Stomach smooth muscle (tissue), 2 donors: ENCODE measurements around the gene C22orf31.
"Not testable (repeated sequence)": the region's sequence is repeated elsewhere in the genome, so short reads cannot be mapped to it uniquely, and the experiment has no call there.

Experiments
- H3K27ac ChIP-seq: one replicate; pipeline ENCODE4 v1.7.0; 2013; ENCODE audit warnings: mild to moderate bottlenecking, low read length, inconsistent platforms
- H3K27me3 ChIP-seq, 2 donors: one replicate each; pipeline ENCODE4 v1.7.0; 2013; ENCODE audit warnings: low read length in 2 of 2; ENCODE audit not compliant: insufficient read depth in 2 of 2, control insufficient read depth in 1 of 2
- H3K36me3 ChIP-seq, 2 donors: one replicate each; pipeline ENCODE4 v1.7.0; 2013; ENCODE audit warnings: low read length in 2 of 2; ENCODE audit not compliant: control insufficient read depth in 2 of 2, insufficient read depth in 2 of 2
- H3K4me1 ChIP-seq: one replicate; pipeline ENCODE4 v1.7.0; 2013; ENCODE audit warnings: low read length; ENCODE audit not compliant: control insufficient read depth, insufficient read depth
- H3K4me3 ChIP-seq, 2 donors: one replicate each; pipeline ENCODE4 v1.7.0; 2013; ENCODE audit warnings: low read length in 2 of 2
- H3K9ac ChIP-seq, 2 donors: one replicate each; pipeline ENCODE4 v1.7.0; 2013; ENCODE audit warnings: low read length in 2 of 2, mild to moderate bottlenecking in 1 of 2
- H3K9me3 ChIP-seq, 2 donors: one replicate each; pipeline ENCODE4 v1.7.0; 2013; ENCODE audit warnings: low read length in 2 of 2; ENCODE audit not compliant: control insufficient read depth in 2 of 2
- donor health status: healthy.
- donor health status: Pancreatic carcinoma.

The C22orf31 gene

DNA sequence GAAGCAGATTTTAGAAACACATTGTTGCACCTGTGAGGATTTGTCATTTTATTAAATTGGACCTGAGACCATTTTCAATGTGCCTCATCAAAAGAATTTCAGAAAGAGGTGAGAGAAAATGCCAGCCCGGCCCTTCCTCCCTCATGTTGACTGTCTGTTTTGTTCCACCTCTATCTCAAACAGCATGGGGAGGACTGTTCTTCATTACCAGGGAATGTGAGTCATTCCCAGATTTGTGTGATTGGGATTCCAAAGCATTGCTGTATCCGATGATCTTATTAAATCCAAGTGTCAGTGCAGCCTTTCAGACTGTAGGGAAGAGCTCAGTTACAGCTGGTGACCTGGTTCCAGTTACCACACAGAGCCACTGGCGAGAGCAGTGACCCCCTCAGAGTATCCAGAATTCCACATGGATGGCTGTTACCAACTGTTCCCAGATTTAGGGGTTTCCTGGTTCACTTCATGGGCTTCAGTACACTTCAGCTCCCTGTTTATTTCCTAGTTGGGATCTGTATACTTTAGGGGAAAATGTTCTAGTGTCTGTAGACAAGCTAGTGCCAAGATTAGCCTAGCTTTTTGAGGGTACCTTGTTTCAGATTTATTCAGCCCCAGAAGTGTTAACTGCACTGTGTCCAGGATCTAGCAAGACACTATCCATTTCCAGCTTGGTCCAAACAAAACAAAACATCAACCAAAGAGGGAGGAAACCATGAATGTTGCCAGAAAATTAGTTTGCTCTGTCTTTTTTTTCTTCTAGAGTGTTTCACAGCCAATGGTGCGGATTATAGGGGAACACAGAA is 32.1 kb upstream of the C22orf31 start:
- Histone ChIP-seq H3K4me1 (no peaks in the 10 kb centered on the region), H3K27ac (peak overlapping the region; percentile 37), H3K27me3 (no peaks in the 10 kb centered on the region), H3K36me3 (peaks cover 0 to 2% of the 10 kb centered on the region in 2 donors), H3K9ac (no peak overlapping the region), H3K4me3 (peak overlapping the region in 1 of 2 donors; percentile 3), H3K9me3 (no peaks in the 10 kb centered on the region)

DNA sequence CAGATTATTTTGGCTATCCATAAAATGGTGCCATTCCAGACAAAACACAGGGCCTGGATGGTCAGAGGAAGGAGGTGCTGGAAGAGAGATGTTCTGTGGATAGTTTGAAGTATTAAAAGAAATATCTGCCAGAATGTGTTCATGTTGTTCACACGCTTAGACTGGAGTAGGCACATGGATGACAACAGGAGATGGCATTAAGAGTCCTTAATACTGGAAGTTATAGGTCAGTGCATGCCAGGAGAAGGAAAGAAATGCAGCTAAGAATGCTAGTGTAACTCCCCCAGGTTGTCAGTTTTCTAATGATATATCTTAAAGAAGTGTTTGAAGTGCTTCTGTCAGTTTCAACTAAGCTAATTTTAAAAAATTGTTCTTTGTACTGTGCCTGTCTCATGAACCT is 31.4 kb upstream of the C22orf31 start:
- no peaks in the 10 kb centered on the region for H3K27me3 ChIP-seq
- H3K36me3 ChIP-seq, result peaks cover 0 to 2% of the 10 kb centered on the region in 2 donors
- no peak overlapping the region for H3K9ac ChIP-seq

DNA sequence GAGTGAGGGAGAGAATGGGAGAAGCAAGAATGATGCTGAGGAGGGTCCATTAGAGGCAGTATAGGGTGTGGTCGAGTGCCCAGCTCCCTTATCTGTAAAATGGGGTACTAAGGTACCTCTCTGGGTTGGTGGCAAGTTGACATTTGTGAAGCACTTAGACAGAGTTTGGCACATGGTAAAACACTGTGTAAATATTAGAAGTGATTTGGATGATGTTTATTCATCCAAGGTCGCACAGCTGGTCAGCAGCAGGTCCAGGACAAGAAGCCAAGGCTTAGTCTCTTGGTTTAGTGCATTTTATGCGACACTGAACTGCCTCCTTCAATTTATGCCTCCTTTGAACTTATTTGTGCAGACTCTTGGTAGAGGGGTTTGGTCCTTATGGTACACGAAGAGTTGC is 30.6 kb upstream of the C22orf31 start:
- Histone ChIP-seq H3K9ac (no peak overlapping the region), H3K27me3 (no peaks in the 10 kb centered on the region), H3K27ac (no peak overlapping the region), H3K36me3 (peaks cover 0 to 2% of the 10 kb centered on the region in 2 donors), H3K9me3 (no peaks in the 10 kb centered on the region), H3K4me1 (no peaks in the 10 kb centered on the region), H3K4me3 (no peak overlapping the region)

More for the DNA sequence above, 31.4 kb upstream of the C22orf31 start:
- H3K27ac ChIP-seq, result no peak overlapping the region
- no peak overlapping the region for H3K4me3 ChIP-seq
- H3K4me1 ChIP-seq, result no peaks in the 10 kb centered on the region
- H3K9me3 ChIP-seq, result no peaks in the 10 kb centered on the region

DNA sequence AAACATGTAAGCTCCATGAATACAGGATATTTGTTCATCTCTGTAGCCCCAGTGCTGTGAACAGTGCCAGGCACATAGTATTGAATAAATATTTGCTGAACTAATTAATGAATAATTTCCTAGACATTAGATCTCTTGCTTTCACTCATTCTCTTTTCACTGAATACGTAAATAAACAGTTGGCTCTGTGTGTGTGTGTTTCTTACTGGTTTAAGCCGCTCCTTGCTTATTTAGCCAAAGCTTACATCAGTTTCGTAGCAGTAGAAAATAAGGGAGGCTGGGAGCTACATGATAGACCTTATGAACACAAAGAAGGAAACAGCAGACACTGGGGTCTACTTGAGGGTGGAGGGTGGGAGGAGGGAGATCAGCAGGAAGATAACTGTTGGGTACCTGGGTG is 28.4 kb upstream of the C22orf31 start:
- Histone ChIP-seq H3K27me3 (no peaks in the 10 kb centered on the region), H3K4me1 (no peaks in the 10 kb centered on the region), H3K4me3 (no peak overlapping the region), H3K36me3 (peaks cover 0 to 2% of the 10 kb centered on the region in 2 donors), H3K9me3 (no peaks in the 10 kb centered on the region), H3K27ac (no peak overlapping the region), H3K9ac (no peak overlapping the region)

DNA sequence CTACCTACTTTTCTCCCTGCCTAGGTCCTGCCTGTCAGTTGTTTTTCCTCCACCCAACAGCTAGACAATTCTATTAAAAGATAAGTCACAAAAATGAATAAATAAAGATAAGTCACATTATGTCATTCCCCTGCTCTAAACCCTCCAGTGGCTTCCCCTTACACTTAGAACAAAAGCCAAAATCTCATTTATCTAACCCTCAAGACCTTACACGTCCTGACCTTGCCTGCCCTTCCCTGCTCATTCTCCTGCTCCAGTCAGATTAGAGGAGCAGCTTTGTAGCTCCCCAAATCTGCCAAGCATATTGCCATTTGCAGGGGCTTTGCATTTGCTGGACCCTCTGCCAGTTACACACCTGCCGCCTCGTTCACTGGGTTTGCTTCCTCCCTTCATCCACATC is 27.9 kb upstream of the C22orf31 start:
- no peaks in the 10 kb centered on the region for H3K4me1 ChIP-seq
- no peak overlapping the region for H3K4me3 ChIP-seq
- no peak overlapping the region for H3K9ac ChIP-seq
- H3K27ac ChIP-seq, result no peak overlapping the region
- no peaks in the 10 kb centered on the region for H3K36me3 ChIP-seq
- no peaks in the 10 kb centered on the region for H3K9me3 ChIP-seq
- H3K27me3 ChIP-seq, result no peaks in the 10 kb centered on the region

DNA sequence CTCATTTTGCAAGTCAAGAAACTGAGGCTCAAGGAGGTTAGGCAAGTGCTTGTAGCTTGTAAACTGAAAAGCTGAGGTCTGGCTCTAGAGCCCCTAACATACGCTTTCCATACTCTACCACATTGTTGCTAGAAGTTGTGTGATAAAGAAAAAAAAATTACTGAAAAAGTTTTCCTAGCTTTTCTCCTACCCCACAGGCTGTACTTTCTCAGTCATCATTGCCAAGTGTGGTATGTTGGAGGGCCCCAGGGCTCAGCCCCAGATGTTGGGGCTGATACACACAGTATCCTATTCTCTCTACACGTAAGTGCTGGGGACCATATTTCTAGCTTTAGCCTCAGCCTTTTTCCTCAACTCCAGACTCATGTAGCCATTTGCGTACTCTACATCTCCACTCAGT is 27.2 kb upstream of the C22orf31 start:
- H3K36me3 ChIP-seq, result no peaks in the 10 kb centered on the region
- no peaks in the 10 kb centered on the region for H3K4me1 ChIP-seq
- H3K9me3 ChIP-seq, result no peaks in the 10 kb centered on the region
- H3K27ac ChIP-seq, result no peak overlapping the region
- H3K9ac ChIP-seq, result no peak overlapping the region
- no peak overlapping the region for H3K4me3 ChIP-seq
- H3K27me3 ChIP-seq, result no peaks in the 10 kb centered on the region

DNA sequence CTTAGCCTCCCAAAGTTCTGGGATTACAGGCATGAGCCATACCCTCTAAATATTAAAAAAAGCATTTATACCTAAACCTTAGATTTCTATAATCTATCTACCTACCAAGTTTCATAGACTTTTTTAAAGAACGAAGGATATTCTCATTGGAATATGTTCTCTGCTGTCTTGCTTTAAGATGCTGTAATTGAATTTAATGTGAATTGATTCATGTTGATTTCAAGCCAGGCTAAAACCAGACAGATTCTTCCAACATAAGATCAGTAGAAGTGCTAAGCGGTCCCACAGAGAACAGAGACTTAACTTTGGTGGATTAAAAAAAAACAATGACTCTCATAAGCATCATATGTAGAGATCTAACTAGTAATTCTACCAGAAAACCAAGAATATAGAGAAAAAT is 25.4 kb upstream of the C22orf31 start:
- no peaks in the 10 kb centered on the region for H3K4me1 ChIP-seq
- no peak overlapping the region for H3K9ac ChIP-seq
- H3K27ac ChIP-seq, result no peak overlapping the region
- no peaks in the 10 kb centered on the region for H3K36me3 ChIP-seq
- no peaks in the 10 kb centered on the region for H3K27me3 ChIP-seq
- H3K9me3 ChIP-seq, result no peaks in the 10 kb centered on the region
- H3K4me3 ChIP-seq, result no peak overlapping the region

DNA sequence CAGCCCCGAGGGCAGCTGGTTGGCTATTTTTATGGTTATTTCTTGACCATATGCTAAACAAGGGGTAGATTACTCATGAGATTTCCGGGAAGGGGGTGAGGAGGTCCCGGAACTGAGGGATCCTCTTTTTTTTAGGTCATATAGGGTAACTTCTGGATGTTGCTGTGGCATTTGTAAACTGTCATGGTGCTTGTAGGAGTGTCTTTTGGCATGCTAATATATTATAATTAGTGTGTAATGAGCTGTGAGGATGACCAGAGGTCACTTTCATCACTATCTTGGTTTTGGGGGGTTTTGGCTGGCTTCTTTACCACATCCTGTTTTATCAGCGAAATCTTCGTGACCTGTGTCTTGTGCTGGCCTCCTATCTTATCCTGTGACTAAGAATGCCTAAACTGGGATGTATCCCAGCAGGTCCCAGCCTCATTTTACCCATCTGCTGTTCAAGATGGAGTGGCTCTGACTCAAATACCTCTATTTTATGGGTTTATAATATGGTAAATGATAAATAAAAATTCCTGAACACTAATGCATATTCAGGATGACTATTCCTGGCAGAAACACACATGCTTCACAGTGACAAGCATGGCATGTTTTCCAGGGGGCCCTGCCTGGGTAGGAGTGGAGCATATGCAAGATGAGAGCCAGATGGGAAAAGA is 22.4 kb upstream of the C22orf31 start:
- Histone ChIP-seq H3K27ac (no peak overlapping the region), H3K4me1 (peaks cover 4% of the 10 kb centered on the region), H3K9me3 (no peaks in the 10 kb centered on the region), H3K36me3 (no peaks in the 10 kb centered on the region), H3K27me3 (no peaks in the 10 kb centered on the region), H3K9ac (no peak overlapping the region), H3K4me3 (no peak overlapping the region)

DNA sequence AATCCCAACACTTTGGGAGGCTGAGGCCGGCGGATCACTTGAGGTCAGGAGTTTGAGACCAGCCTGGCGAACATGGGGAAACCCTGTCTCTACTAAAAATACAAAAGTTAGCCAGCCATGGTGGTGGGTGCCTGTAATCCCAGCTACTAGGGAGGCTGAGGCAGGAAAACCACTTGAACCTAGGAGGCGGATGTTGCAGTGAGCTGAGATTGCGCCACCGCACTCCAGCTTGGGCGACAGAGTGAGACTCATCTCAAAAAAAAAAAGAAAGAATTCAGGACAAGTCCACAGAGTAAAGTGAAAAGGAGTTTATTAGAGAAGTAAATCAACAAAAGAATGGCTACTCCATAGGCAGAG is 21.9 kb upstream of the C22orf31 start:
- not testable (repeated sequence) for H3K27me3 ChIP-seq, H3K4me1 ChIP-seq, H3K36me3 ChIP-seq, H3K27ac ChIP-seq, H3K4me3 ChIP-seq, H3K9ac ChIP-seq, H3K9me3 ChIP-seq

DNA sequence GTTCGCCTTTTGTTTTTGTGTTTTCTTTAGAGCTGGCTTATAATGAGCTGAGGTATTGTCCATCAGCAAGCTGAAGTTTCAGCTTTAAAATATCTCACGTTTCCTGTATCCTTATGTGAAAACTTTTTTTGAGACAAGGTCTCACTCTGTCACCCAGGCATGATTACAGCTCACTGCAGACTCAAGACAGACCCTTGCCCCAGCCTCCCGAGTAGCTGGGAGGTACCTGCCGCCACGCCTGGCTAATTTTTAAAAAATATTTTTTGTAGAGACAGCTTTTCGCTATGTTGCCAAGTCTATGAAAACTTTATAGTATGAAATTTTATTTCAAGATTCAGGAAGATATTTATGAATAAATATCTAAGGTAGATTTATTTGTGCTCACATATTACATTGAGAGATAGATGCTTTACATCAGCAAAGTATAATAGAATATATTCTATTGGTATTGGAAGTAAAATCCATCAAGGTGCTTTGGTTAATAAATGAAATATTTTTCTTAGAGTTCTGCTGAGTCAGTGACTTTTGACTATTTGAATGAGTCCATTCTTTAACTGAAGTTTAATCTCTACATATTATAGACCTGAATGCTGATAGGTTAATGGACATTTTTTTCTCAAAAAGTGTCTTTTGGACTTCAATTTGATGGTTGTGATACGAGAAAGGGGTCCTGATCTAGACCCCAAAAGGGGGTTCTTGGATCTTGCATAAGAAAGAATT is 21.4 kb upstream of the C22orf31 start:
- no peak overlapping the region for H3K9ac ChIP-seq
- no peaks in the 10 kb centered on the region for H3K36me3 ChIP-seq
- H3K9me3 ChIP-seq, result no peaks in the 10 kb centered on the region
- H3K4me1 ChIP-seq, result peaks cover 4% of the 10 kb centered on the region
- H3K4me3 ChIP-seq, result no peak overlapping the region
- H3K27ac ChIP-seq, result no peak overlapping the region
- H3K27me3 ChIP-seq, result no peaks in the 10 kb centered on the region
